IMR-90 (cell line): ENCODE data around the gene IYD. TPM values are rescaled to one million over a fixed set of nuclear protein-coding genes. Genes with fewer than 3 reads are reported as not detected.

ENCODE experiments used
- ATAC-seq: fragments of 200-7000 bp; cut with Tn5 transposase; 2 replicates; pipeline ENCODE4 v1.9.1; 2020; ENCODE audit warnings: low read depth, mild to moderate bottlenecking, moderate library complexity
- BruUV-seq: library from RNA; stranded (reverse); fragments of 400-500 nt; replicated peaks from 2 replicates; lab custom pipeline; 2021; lab: Mats Ljungman, UMichigan
- CTCF ChIA-PET: fragments of 300-600 bp; formaldehyde crosslinking; extraction: SDS; loops from one replicate; lab custom pipeline; 2021; ENCODE audit warnings: antibody characterized with exemption; lab: Yijun Ruan, JAX
- POLR2A ChIA-PET: fragments of 300-600 bp; sonication (Branson Sonifier 250); formaldehyde crosslinking; loops from one replicate; lab custom pipeline; 2022; ENCODE audit warnings: antibody characterized with exemption; ENCODE audit not compliant: unreplicated experiment; lab: Charles Lee
- DNase-seq: peaks from one replicate; pipeline ENCODE4 v3.0.0; 2013
- H2AFZ ChIP-seq: replicated peaks from 2 replicates; pipeline ENCODE3; 2013; ENCODE audit warnings: low read length, mild to moderate bottlenecking; ENCODE audit not compliant: poor library complexity
- H2AK5ac ChIP-seq: 2 replicates; pipeline ENCODE4 v1.6.1; 2013; ENCODE audit warnings: low read depth, low read length, inconsistent platforms
- H2AK9ac ChIP-seq: replicated peaks from 2 replicates; pipeline ENCODE3; 2013; ENCODE audit warnings: mild to moderate bottlenecking, low read depth, low read length, moderate library complexity; ENCODE audit not compliant: poor library complexity
- H2BK120ac ChIP-seq: 2 replicates; pipeline ENCODE4 v1.6.1; 2013; ENCODE audit warnings: low read depth, low read length, inconsistent platforms
- H2BK15ac ChIP-seq: 3 replicates; pipeline ENCODE4 v1.6.1; 2013; ENCODE audit warnings: low read depth, low read length, inconsistent platforms
- H2BK20ac ChIP-seq: 2 replicates; pipeline ENCODE4 v1.6.1; 2013; ENCODE audit warnings: low read depth, mild to moderate bottlenecking, inconsistent platforms, low read length, moderate library complexity
- H2BK5ac ChIP-seq: 2 replicates; pipeline ENCODE4 v1.6.1; 2013; ENCODE audit warnings: mild to moderate bottlenecking, low read depth, low read length, inconsistent platforms; ENCODE audit not compliant: poor library complexity, severe bottlenecking
- H3K14ac ChIP-seq: replicated peaks from 2 replicates; pipeline ENCODE4 v1.6.1; 2013; ENCODE audit warnings: low read depth, low read length, inconsistent platforms
- H3K18ac ChIP-seq: 2 replicates; pipeline ENCODE4 v1.6.1; 2013; ENCODE audit warnings: low read depth, low read length, control low read depth
- H3K23ac ChIP-seq: 2 replicates; pipeline ENCODE4 v1.6.1; 2013; ENCODE audit warnings: low read depth, low read length, inconsistent platforms
- H3K27ac ChIP-seq: 2 replicates; pipeline ENCODE4 v1.5.1; 2013; ENCODE audit warnings: mild to moderate bottlenecking, control low read depth, low read length; ENCODE audit not compliant: insufficient read depth
- H3K27me3 ChIP-seq: 2 replicates; pipeline ENCODE4 v1.6.1; 2013; ENCODE audit warnings: low read length; ENCODE audit not compliant: control insufficient read depth, insufficient read depth
- H3K36me3 ChIP-seq: 2 replicates; pipeline ENCODE4 v1.6.1; 2013; ENCODE audit warnings: low read length, mixed read lengths; ENCODE audit not compliant: control insufficient read depth, insufficient read depth
- H3K4ac ChIP-seq: 2 replicates; pipeline ENCODE4 v1.6.1; 2013; ENCODE audit warnings: low read depth, low read length, inconsistent platforms
- H3K4me1 ChIP-seq: 2 replicates; pipeline ENCODE4 v1.6.1; 2013; ENCODE audit warnings: low read length, mixed read lengths; ENCODE audit not compliant: control insufficient read depth, insufficient read depth
- H3K4me2 ChIP-seq: 2 replicates; pipeline ENCODE4 v1.6.1; 2013; ENCODE audit warnings: low read depth, mild to moderate bottlenecking, control low read depth, low read length, moderate library complexity
- H3K4me3 ChIP-seq: 2 replicates; pipeline ENCODE4 v1.5.1; 2013; ENCODE audit warnings: low read depth, mild to moderate bottlenecking, control low read depth, low read length, moderate library complexity; ENCODE audit not compliant: insufficient read depth
- H3K56ac ChIP-seq: 2 replicates; pipeline ENCODE4 v1.6.1; 2013; ENCODE audit warnings: low read length, inconsistent platforms; ENCODE audit not compliant: insufficient read depth; ENCODE audit errors: extremely low read depth
- H3K79me1 ChIP-seq, 2 experiments: 2 replicates each; pipeline ENCODE4 v1.6.1; 2013; ENCODE audit warnings: low read length in 2 of 2, inconsistent platforms in 1 of 2, low read depth in 1 of 2
- H3K9ac ChIP-seq: 2 replicates; pipeline ENCODE4 v1.6.1; 2013; ENCODE audit warnings: low read depth, low read length, control low read depth
- H3K9me1 ChIP-seq: 2 replicates; pipeline ENCODE4 v1.6.1; 2013; ENCODE audit warnings: low read length, inconsistent platforms; ENCODE audit not compliant: insufficient read depth
- H3K9me3 ChIP-seq: 2 replicates; pipeline ENCODE4 v1.6.1; 2013; ENCODE audit warnings: low read length; ENCODE audit not compliant: control insufficient read depth, insufficient read depth
- H4K20me1 ChIP-seq: 2 replicates; pipeline ENCODE4 v1.6.1; 2013; ENCODE audit warnings: low read length, inconsistent platforms; ENCODE audit not compliant: insufficient read depth
- H4K5ac ChIP-seq: 2 replicates; pipeline ENCODE4 v1.6.1; 2013; ENCODE audit warnings: mild to moderate bottlenecking, low read depth, low read length, control low read depth
- H4K8ac ChIP-seq, 2 experiments: 2 replicates each; pipeline ENCODE4 v1.6.1; 2013; ENCODE audit warnings: low read depth in 2 of 2, low read length in 2 of 2, control low read depth in 1 of 2, inconsistent platforms in 1 of 2
- H4K91ac ChIP-seq: 2 replicates; pipeline ENCODE4 v1.6.1; 2013; ENCODE audit warnings: low read depth, low read length, inconsistent platforms; ENCODE audit not compliant: insufficient read depth
- BHLHE40 ChIP-seq: fragments of 150-350 bp; IDR thresholded peaks from 2 replicates; pipeline ENCODE4 v1.6.1; 2016; ENCODE audit warnings: mild to moderate bottlenecking, low read depth, low read length
- CEBPB ChIP-seq: IDR thresholded peaks from 2 replicates; pipeline ENCODE4 v1.6.1; 2012; ENCODE audit warnings: low read depth, low read length, improper control_type of control experiment
- CTCF ChIP-seq: conservative IDR thresholded peaks from 2 replicates; pipeline ENCODE4 v1.5.1; 2012; ENCODE audit warnings: mild to moderate bottlenecking, low read depth, low read length, improper control_type of control experiment
- ELK1 ChIP-seq: fragments of 150-350 bp; IDR thresholded peaks from 2 replicates; pipeline ENCODE4 v1.6.1; 2016; ENCODE audit warnings: low read depth, mild to moderate bottlenecking, low read length, moderate library complexity, borderline replicate concordance
- MAFK ChIP-seq: IDR thresholded peaks from 2 replicates; pipeline ENCODE4 v1.6.1; 2012; ENCODE audit warnings: low read depth, low read length, improper control_type of control experiment
- MAZ ChIP-seq: IDR thresholded peaks from 2 replicates; pipeline ENCODE4 v1.6.1; 2012; ENCODE audit warnings: low read depth, mild to moderate bottlenecking, low read length, improper control_type of control experiment, moderate library complexity, borderline replicate concordance
- NFE2L2 ChIP-seq: fragments of 150-350 bp; IDR thresholded peaks from 2 replicates; pipeline ENCODE4 v1.6.1; 2016; ENCODE audit warnings: low read depth, mild to moderate bottlenecking, low read length
- POLR2A ChIP-seq: IDR thresholded peaks from 2 replicates; pipeline ENCODE4 v1.6.1; 2012; ENCODE audit warnings: mild to moderate bottlenecking, low read depth, low read length
- RAD21 ChIP-seq: IDR thresholded peaks from 2 replicates; pipeline ENCODE4 v1.6.1; 2012; ENCODE audit warnings: low read length, improper control_type of control experiment
- RCOR1 ChIP-seq: IDR thresholded peaks from 2 replicates; pipeline ENCODE4 v1.6.1; 2012; ENCODE audit warnings: mild to moderate bottlenecking, low read length, improper control_type of control experiment; ENCODE audit not compliant: insufficient replicate concordance
- WGBS, 2 experiments: methylation state at CpG; one replicate each; pipeline versions ENCODE4 v1.1.5 to v1.1.7; 2013; ENCODE audit warnings: missing lambda C conversion rate in 2 of 2; ENCODE audit not compliant: insufficient read length in 1 of 2; ENCODE audit errors: extremely low coverage in 2 of 2; 5-methylcytosine and 5-hydroxymethylcytosine counted together
- dilution Hi-C: fragments of 300-500 bp; cut with HindIII; formaldehyde crosslinking; loops from one replicate; pipeline ENCODE4 v1.14.3; 2018; ENCODE audit warnings: low sequenced_read_pairs; ENCODE audit not compliant: unreplicated experiment
- in situ Hi-C: fragments of 300-500 bp; cut with MboI; formaldehyde crosslinking; loops from 3 replicates; pipeline ENCODE4 v1.14.3; 2019; ENCODE audit warnings: low sequenced_read_pairs, inconsistent platforms, mixed read lengths
- intact Hi-C: fragments of 100-400 bp; cut with micrococcal nuclease; formaldehyde crosslinking; loops from 2 replicates; pipeline ENCODE4 v1.10.0; 2022
- polyA plus RNA-seq, 3 experiments: library from polyadenylated mRNA; depleted of rRNA; stranded (reverse); fragments of >200 nt; gene quantifications; 2 replicates each; pipeline ENCODE4 v1.2.3, GENCODE V29; 2012; ENCODE audit warnings: low replicate concordance in 1 of 3
- total RNA-seq: library from RNA; depleted of rRNA; stranded (reverse); fragments of >200 nt; gene quantifications from 2 replicates; pipeline ENCODE4 v1.2.3, GENCODE V29; 2012

The IYD gene
- total and polyA plus RNA-seq, 2 of the 4 experiments (the other 2 are of a cell fraction), result not detected

GRCh38 chr6:150451807-150452427 lies 83.1 kb downstream of the IYD start:
- Histone ChIP-seq H3K4me3 (no peak overlapping the region), H3K56ac (no peak overlapping the region), H4K5ac (no peak overlapping the region), H2BK20ac (no peak overlapping the region), H3K27me3 (no peaks in the 10 kb centered on the region), H3K36me3 (no peaks in the 10 kb centered on the region), H3K9ac (no peak overlapping the region), H2BK120ac (no peak overlapping the region), H3K18ac (no peak overlapping the region), H3K4me2 (no peak overlapping the region), H4K91ac (no peak overlapping the region), H3K23ac (no peak overlapping the region), H3K14ac (no peak overlapping the region), H4K20me1 (no peaks in the 10 kb centered on the region), H2BK5ac (no peak overlapping the region), H3K4me1 (no peaks in the 10 kb centered on the region), H3K9me1 (no peaks in the 10 kb centered on the region), H2AFZ (no peak overlapping the region), H2BK15ac (no peak overlapping the region), H4K8ac (no peak overlapping the region), H2AK9ac (no peak overlapping the region), H2AK5ac (no peak overlapping the region), H3K79me1 (no peaks in the 10 kb centered on the region), H3K27ac (no peak overlapping the region), H3K9me3 (no peaks in the 10 kb centered on the region), H3K4ac (no peak overlapping the region)
- ChIA-PET POLR2A (no interaction called here), CTCF (no interaction called here)
- intact Hi-C loops (no loop called here), dilution Hi-C loops (no loop called here), in situ Hi-C loops (no loop called here)
- ATAC-seq (no peak), DNase-seq (no peak)
- no TSS peak for BruUV-seq
- no peak for TF ChIP-seq RAD21
- TF ChIP-seq MAZ, result no peak
- TF ChIP-seq ELK1, result no peak
- TF ChIP-seq RCOR1, result no peak
- TF ChIP-seq CTCF, result no peak
- TF ChIP-seq CEBPB, result no peak
- no peak for TF ChIP-seq NFE2L2
- no peak for TF ChIP-seq POLR2A
- no peak for TF ChIP-seq BHLHE40
- no peak for TF ChIP-seq MAFK
- WGBS, 2 experiments, result 78% methylated on average over 8 of the region's 13 CpGs; no CpG with 5 or more reads in 1 of the 2 experiments
